ENCODE measurements around the gene CD300A. TPM values are rescaled to one million over a fixed set of nuclear protein-coding genes. Genes with fewer than 3 reads are reported as not detected.

CD300A gene
- total and polyA plus RNA-seq, 7 experiments from 2014 or later = 5.0 to 52.4 (median 6.8) TPM

DNA sequence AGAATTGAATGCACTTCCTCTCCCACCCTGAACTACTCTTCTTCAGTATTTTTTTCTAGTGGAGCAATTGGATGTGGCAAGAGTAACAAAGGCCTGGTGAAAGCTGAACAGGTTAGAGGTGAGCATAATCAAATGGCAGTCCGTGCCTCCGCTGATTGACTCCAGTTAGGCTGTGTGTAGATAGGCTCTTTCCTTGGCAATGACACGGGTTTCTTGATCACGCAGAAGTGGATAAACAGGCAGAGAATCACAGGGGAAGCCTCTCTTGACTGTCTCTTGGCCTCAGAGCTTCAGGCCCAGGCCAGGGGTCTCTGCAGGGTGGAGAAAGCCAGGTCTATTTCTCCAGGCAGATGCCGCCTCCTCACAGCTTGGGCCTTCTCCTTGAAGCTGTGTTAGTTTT is 60.6 kb downstream of the CD300A start:
- H3K27ac Mint-ChIP-seq = no peak overlapping the region
- ATAC-seq (no peak), DNase-seq (no peak)
- ChIA-PET CTCF (no interaction called here), POLR2A (no interaction called here)
- peaks cover 0 to 6% (median 4%) of the 10 kb centered on the region in 11 donors for H3K9me3 Mint-ChIP-seq
- peaks cover 15 to 50% (median 26%) of the 10 kb centered on the region in 5 donors for H3K27me3 Mint-ChIP-seq
- Histone ChIP-seq H3K36me3 (ENCODE audit: control insufficient read depth in 2 of 3, insufficient read depth in 3 of 3, low read length in 3 of 3) (no peaks in the 10 kb centered on the region), H3K4me1 (ENCODE audit: control insufficient read depth in 2 of 2, insufficient read depth in 2 of 2, low read length in 2 of 2) (no peaks in the 10 kb centered on the region), H3K4me3 (ENCODE audit: low read length) (no peak overlapping the region), H3K9me3 (ENCODE audit: control insufficient read depth in 2 of 3, low read length in 3 of 3) (no peaks in the 10 kb centered on the region), H3K27me3 (ENCODE audit: control insufficient read depth in 2 of 2, insufficient read depth in 2 of 2, low read length in 2 of 2) (no peaks in the 10 kb centered on the region), H3K27ac (ENCODE audit: low read depth, low read length) (no peak overlapping the region)
- no peaks in the 10 kb centered on the region for H3K36me3 Mint-ChIP-seq
- intact Hi-C loops (cut with micrococcal nuclease) = no loop called here
- H3K4me1 Mint-ChIP-seq = peaks cover 0 to 9% (median 0%) of the 10 kb centered on the region in 7 donors
- no peak overlapping the region for H3K4me3 Mint-ChIP-seq

DNA sequence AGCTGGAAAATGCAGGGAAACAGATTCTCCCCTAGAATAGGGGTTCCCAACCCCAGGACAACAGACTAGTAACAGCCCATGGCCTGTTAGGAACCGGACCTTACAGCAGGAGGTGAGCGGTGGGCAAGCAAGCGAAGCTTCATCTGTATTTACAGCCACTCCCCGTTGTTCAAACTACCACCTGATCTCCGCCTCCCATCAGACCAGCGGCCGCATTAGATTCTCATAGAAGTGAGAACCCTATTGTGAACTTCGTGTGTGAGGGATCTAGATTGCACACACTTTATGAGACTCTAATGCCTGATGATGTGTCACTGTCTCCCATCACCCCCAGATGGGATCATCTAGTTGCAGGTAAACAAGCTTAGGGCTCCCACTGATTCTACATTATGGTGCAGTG is 61.3 kb downstream of the CD300A start:
- H3K4me3 Mint-ChIP-seq = no peak overlapping the region
- Histone ChIP-seq H3K36me3 (ENCODE audit: control insufficient read depth in 2 of 3, insufficient read depth in 3 of 3, low read length in 3 of 3) (no peaks in the 10 kb centered on the region), H3K27ac (ENCODE audit: low read depth, low read length) (no peak overlapping the region), H3K4me1 (ENCODE audit: control insufficient read depth in 2 of 2, insufficient read depth in 2 of 2, low read length in 2 of 2) (no peaks in the 10 kb centered on the region), H3K9me3 (ENCODE audit: control insufficient read depth in 2 of 3, low read length in 3 of 3) (no peaks in the 10 kb centered on the region), H3K4me3 (ENCODE audit: low read length) (no peak overlapping the region), H3K27me3 (ENCODE audit: control insufficient read depth in 2 of 2, insufficient read depth in 2 of 2, low read length in 2 of 2) (no peaks in the 10 kb centered on the region)
- H3K27ac Mint-ChIP-seq = no peak overlapping the region
- H3K9me3 Mint-ChIP-seq = peaks cover 0 to 6% (median 4%) of the 10 kb centered on the region in 11 donors
- DNase-seq = no peak
- intact Hi-C loops (cut with micrococcal nuclease) = no loop called here
- no peaks in the 10 kb centered on the region for H3K36me3 Mint-ChIP-seq
- H3K27me3 Mint-ChIP-seq = peaks cover 21 to 50% (median 27%) of the 10 kb centered on the region in 5 donors
- H3K4me1 Mint-ChIP-seq = peaks cover under 1 to 14% (median 4%) of the 10 kb centered on the region in 7 donors
- ChIA-PET CTCF (no interaction called here), POLR2A (no interaction called here)
- no peak for ATAC-seq

DNA sequence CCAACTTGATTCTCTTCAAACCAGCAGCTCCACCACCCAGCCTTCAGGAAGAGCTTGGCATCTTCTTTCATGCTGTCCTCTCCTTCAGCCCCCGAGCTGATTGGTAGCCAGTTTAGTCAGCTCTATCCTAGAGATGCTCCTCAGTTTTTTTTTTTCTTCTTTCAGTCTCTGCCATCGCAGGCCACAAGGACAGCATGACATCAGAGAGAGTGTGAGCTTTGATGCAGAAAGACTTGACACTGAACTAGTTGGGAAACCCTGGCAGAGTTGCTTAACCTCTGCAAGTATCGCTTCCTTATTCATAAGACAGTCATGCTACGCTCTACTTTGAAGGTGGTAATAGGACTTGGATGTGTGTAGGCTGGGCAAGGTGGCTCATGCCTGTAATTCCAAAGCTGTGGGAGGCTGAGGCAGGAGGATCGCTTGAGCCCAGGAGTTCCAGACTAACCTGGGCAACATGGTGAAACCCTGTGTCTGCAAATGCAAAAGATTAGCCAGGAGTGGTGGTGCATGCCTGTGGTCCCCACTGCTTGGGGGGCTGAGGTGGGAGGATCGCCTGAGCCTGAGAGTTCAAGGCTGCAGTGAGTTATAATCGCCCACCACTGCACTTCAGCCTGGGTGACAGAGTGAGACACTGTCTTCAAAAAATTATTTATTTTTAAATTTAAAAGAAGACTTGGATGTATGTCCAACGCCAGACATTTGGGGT is 62.2 kb downstream of the CD300A start:
- no peak overlapping the region for H3K4me3 ChIP-seq (ENCODE audit: low read length)
- Mint-ChIP-seq H3K4me3 (no peak overlapping the region), H3K4me1 (peaks cover 3 to 18% (median 6%) of the 10 kb centered on the region in 7 donors), H3K9me3 (peaks cover 0 to 2% (median 0%) of the 10 kb centered on the region in 11 donors), H3K36me3 (no peaks in the 10 kb centered on the region), H3K27ac (no peak overlapping the region), H3K27me3 (peaks cover 23 to 50% (median 32%) of the 10 kb centered on the region in 5 donors)
- H3K36me3 ChIP-seq (ENCODE audit: control insufficient read depth in 2 of 3, insufficient read depth in 3 of 3, low read length in 3 of 3) = no peaks in the 10 kb centered on the region
- H3K4me1 ChIP-seq (ENCODE audit: control insufficient read depth in 2 of 2, insufficient read depth in 2 of 2, low read length in 2 of 2) = no peaks in the 10 kb centered on the region
- DNase-seq = peak in 1 of 9 donors; percentile 12
- intact Hi-C loops (cut with micrococcal nuclease) = no loop called here
- POLR2A ChIA-PET = no interaction called here
- H3K27me3 ChIP-seq (ENCODE audit: control insufficient read depth in 2 of 2, insufficient read depth in 2 of 2, low read length in 2 of 2) = no peaks in the 10 kb centered on the region
- H3K9me3 ChIP-seq (ENCODE audit: control insufficient read depth in 2 of 3, low read length in 3 of 3) = no peaks in the 10 kb centered on the region
- no peak overlapping the region for H3K27ac ChIP-seq (ENCODE audit: low read depth, low read length)
- peak; percentile 64 for ATAC-seq
- CTCF ChIA-PET = no interaction called here

DNA sequence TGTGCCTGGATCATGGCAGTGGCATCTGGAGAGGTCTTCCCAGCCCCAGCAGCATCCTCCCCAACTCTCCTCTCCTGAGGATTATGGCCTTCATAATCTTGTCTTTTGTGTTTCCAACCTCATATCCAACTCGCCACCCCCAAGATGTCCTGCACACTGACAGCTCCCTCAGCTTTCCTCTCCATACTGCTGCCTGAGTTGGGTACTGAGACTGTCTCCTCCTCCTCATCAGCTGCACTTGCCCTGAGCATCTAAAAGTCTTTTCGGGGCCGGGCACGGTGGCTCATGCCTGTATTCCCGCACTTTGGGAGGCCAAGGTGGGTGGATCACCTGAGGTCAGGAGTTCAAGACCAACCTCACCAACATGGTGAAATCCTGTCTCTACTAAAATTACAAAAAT is 62.8 kb downstream of the CD300A start:
- ChIA-PET POLR2A (no interaction called here), CTCF (no interaction called here)
- no peak overlapping the region for H3K4me3 ChIP-seq (ENCODE audit: low read length)
- Mint-ChIP-seq H3K27ac (peak overlapping the region in 1 of 9 donors; percentile 29), H3K4me1 (peaks cover 3 to 18% (median 6%) of the 10 kb centered on the region in 7 donors), H3K4me3 (no peak overlapping the region), H3K36me3 (no peaks in the 10 kb centered on the region), H3K27me3 (peaks cover 20 to 52% (median 34%) of the 10 kb centered on the region in 5 donors), H3K9me3 (peaks cover 0 to 2% (median 0%) of the 10 kb centered on the region in 11 donors)
- no peak overlapping the region for H3K27ac ChIP-seq (ENCODE audit: low read depth, low read length)
- H3K4me1 ChIP-seq (ENCODE audit: control insufficient read depth in 2 of 2, insufficient read depth in 2 of 2, low read length in 2 of 2) = no peaks in the 10 kb centered on the region
- no peaks in the 10 kb centered on the region for H3K36me3 ChIP-seq (ENCODE audit: control insufficient read depth in 2 of 3, insufficient read depth in 3 of 3, low read length in 3 of 3)
- peak in 1 of 9 donors; percentile 12 for DNase-seq
- no peaks in the 10 kb centered on the region for H3K27me3 ChIP-seq (ENCODE audit: control insufficient read depth in 2 of 2, insufficient read depth in 2 of 2, low read length in 2 of 2)
- intact Hi-C loops (cut with micrococcal nuclease) = no loop called here
- ATAC-seq = no peak
- no peaks in the 10 kb centered on the region for H3K9me3 ChIP-seq (ENCODE audit: control insufficient read depth in 2 of 3, low read length in 3 of 3)

DNA sequence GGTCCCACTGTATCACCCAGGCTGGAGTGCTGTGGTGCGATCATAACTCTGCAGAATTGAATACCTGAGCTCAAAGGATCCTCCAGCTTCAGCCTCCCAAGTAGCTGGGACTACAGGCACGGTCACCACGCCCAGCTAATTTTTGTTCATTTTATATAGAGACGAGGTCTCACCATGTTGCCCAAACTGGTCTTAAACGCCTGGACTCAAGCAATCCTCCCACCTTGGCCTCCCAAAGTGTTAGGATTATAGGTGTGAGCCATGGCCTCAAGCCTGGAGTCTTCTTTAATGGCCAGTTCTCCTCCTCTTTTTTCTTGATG is 64.4 kb downstream of the CD300A start:
- DNase-seq = no peak
- Mint-ChIP-seq H3K27me3 (peaks cover 21 to 53% (median 43%) of the 10 kb centered on the region in 5 donors), H3K27ac (no peak overlapping the region), H3K4me3 (peak overlapping the region in 1 of 10 donors; percentile 4), H3K4me1 (peaks cover 3 to 15% (median 6%) of the 10 kb centered on the region in 7 donors), H3K9me3 (peaks cover 0 to 2% (median 0%) of the 10 kb centered on the region in 11 donors), H3K36me3 (no peaks in the 10 kb centered on the region)
- H3K36me3 ChIP-seq (ENCODE audit: control insufficient read depth in 2 of 3, insufficient read depth in 3 of 3, low read length in 3 of 3) = no peaks in the 10 kb centered on the region
- ChIA-PET CTCF (no interaction called here), POLR2A (no interaction called here)
- H3K9me3 ChIP-seq (ENCODE audit: control insufficient read depth in 2 of 3, low read length in 3 of 3) = no peaks in the 10 kb centered on the region
- H3K4me1 ChIP-seq (ENCODE audit: control insufficient read depth in 2 of 2, insufficient read depth in 2 of 2, low read length in 2 of 2) = no peaks in the 10 kb centered on the region
- H3K27ac ChIP-seq (ENCODE audit: low read depth, low read length) = no peak overlapping the region
- peaks cover 0 to 4% of the 10 kb centered on the region in 2 donors for H3K27me3 ChIP-seq (ENCODE audit: control insufficient read depth in 2 of 2, insufficient read depth in 2 of 2, low read length in 2 of 2)
- no peak overlapping the region for H3K4me3 ChIP-seq (ENCODE audit: low read length)
- intact Hi-C loops (cut with micrococcal nuclease) = loop anchor here in 1 of 2 donors (5.0 kb wide), 1 partner anchor 318 kb away; the partner anchor contains the start of gene TTYH2
- ATAC-seq = no peak

DNA sequence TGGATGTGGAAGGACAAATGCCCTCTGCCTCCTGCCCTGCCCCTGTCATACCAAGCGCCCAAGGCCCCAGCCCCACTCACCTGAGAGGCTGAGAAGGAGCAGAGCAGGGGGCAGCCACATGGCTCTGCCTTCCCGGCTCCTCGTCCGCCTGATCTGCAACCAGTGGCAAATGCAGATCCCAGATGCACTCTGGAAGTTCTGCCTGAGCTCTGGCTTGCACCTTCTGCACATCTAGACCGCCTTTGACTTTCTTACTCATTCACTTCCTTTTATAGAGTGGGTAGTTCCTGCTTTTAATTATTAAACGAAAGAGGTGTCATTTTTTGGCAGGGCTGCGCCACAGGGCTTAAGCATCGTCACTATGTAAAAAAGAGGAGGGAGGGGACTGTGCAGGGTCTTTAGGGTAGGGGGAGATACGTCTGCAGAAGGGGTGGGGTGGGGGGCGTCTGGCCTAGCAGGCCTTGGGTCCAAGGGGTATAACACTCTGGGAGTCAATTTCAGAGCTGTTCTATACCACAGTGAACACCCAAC is 64.9 kb downstream of the CD300A start, which contains the start of gene CD300LB:
Gene CD300LB, minus strand, starts transcription at position 245 of the 531 bp plus-strand sequence. Its CDS starts 125 bp downstream, at position 120.
- Histone ChIP-seq H3K27me3 (ENCODE audit: control insufficient read depth in 2 of 2, insufficient read depth in 2 of 2, low read length in 2 of 2) (peaks cover 0 to 4% of the 10 kb centered on the region in 2 donors), H3K4me3 (ENCODE audit: low read length) (no peak within 1 kb of the TSS), H3K27ac (ENCODE audit: low read depth, low read length) (no peak within 1 kb of the TSS), H3K9me3 (ENCODE audit: control insufficient read depth in 2 of 3, low read length in 3 of 3) (no peaks in the 10 kb centered on the region), H3K36me3 (ENCODE audit: control insufficient read depth in 2 of 3, insufficient read depth in 3 of 3, low read length in 3 of 3) (no peaks in the 10 kb centered on the region), H3K4me1 (ENCODE audit: control insufficient read depth in 2 of 2, insufficient read depth in 2 of 2, low read length in 2 of 2) (no peaks in the 10 kb centered on the region)
- Mint-ChIP-seq H3K36me3 (no peaks in the 10 kb centered on the region), H3K27me3 (peaks cover 26 to 55% (median 44%) of the 10 kb centered on the region in 5 donors), H3K4me1 (peaks cover 3 to 15% (median 6%) of the 10 kb centered on the region in 7 donors), H3K27ac (no peak within 1 kb of the TSS), H3K9me3 (peaks cover 0 to 2% (median 0%) of the 10 kb centered on the region in 11 donors), H3K4me3 (peak within 1 kb of the TSS in 2 of 10 donors; percentile 9 to 20)
- peak in 1 of 9 donors; percentile 15 for DNase-seq
- intact Hi-C loops (cut with micrococcal nuclease) = loop anchor here in 1 of 2 donors (5.0 kb wide), 1 partner anchor 319 kb away; the partner anchor contains the start of gene TTYH2
- ChIA-PET CTCF (interaction anchor here (1.4 kb wide), 1 partner anchor 152 kb away, joined by 4 read pairs; no protein-coding TSS in a partner anchor), POLR2A (no interaction called here)
- ATAC-seq = peak; percentile 18

All from naive thymus-derived CD4-positive, alpha-beta T cell (primary cell).